ENCODE measurements around the gene TEKT4. TPM values are rescaled to one million over a fixed set of nuclear protein-coding genes. Genes with fewer than 3 reads are reported as not detected.
"Not testable (repeated sequence)": the region's sequence is repeated elsewhere in the genome, so short reads cannot be mapped to it uniquely, and the experiment has no call there.

The TEKT4 gene
- total and polyA plus RNA-seq, 2 experiments from 2014 or later = not detected

GRCh38 chr2:94890234-94890633 lies 19.0 kb downstream of the TEKT4 start:
- no peak overlapping the region for H3K4me3 ChIP-seq
- no peak overlapping the region for H3K27ac ChIP-seq
- no peaks in the 10 kb centered on the region for H3K27me3 ChIP-seq
- no peaks in the 10 kb centered on the region for H3K4me1 ChIP-seq (ENCODE audit: low read depth)
- no peak for TF ChIP-seq CTCF (IDR thresholded peaks at IDR 0.05; ENCODE audit: low read depth, low read length)
- no peaks in the 10 kb centered on the region for H3K36me3 ChIP-seq
- H3K9me3 ChIP-seq (ENCODE audit: low read depth) = no peaks in the 10 kb centered on the region
- no peak for DNase-seq (ENCODE audit: low read depth in 1 of 2, low spot score in 1 of 2)

DNA sequence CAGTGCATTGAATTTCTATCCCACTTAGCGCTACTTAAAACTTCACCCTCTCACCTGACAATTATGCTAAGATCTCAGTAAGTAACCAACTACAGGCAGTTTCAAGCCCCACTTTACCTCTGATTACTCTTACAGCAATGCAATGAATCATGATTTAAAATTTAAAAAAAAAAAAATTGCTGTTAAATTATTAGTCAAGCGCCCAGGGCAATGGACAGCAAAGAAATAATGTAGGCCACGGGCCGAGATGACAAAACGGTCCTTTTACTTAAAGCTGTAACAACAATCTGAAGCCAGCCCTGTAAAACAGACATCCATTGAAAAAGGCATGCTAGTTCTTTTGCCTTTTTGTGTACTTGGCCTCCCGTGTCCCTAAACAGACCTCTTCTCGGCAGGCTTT lies 24.0 kb downstream of the TEKT4 start:
- not testable (repeated sequence) for DNase-seq (ENCODE audit: low read depth in 1 of 2, low spot score in 1 of 2); H3K4me1 ChIP-seq (ENCODE audit: low read depth); H3K4me3 ChIP-seq

GRCh38 chr2:94906976-94907375 lies 35.7 kb downstream of the TEKT4 start:
- not testable (repeated sequence) for H3K36me3 ChIP-seq; DNase-seq (ENCODE audit: low read depth in 1 of 2, low spot score in 1 of 2); H3K9me3 ChIP-seq (ENCODE audit: low read depth); H3K4me1 ChIP-seq (ENCODE audit: low read depth); H3K27me3 ChIP-seq; H3K4me3 ChIP-seq; H3K27ac ChIP-seq

More for the DNA sequence above, 24.0 kb downstream of the TEKT4 start:
- not testable (repeated sequence) for H3K36me3 ChIP-seq; H3K27me3 ChIP-seq; H3K27ac ChIP-seq; H3K9me3 ChIP-seq (ENCODE audit: low read depth)

- no peak for TF ChIP-seq CTCF (IDR thresholded peaks at IDR 0.05; ENCODE audit: low read depth, low read length)
- H3K4me3 ChIP-seq = no peak overlapping the region
- no peaks in the 10 kb centered on the region for H3K4me1 ChIP-seq (ENCODE audit: low read depth)
- no peaks in the 10 kb centered on the region for H3K27me3 ChIP-seq
- H3K36me3 ChIP-seq = no peaks in the 10 kb centered on the region
- no peak for DNase-seq (ENCODE audit: low read depth in 1 of 2, low spot score in 1 of 2)
- H3K27ac ChIP-seq = no peak overlapping the region
- peaks cover 2% of the 10 kb centered on the region for H3K9me3 ChIP-seq (ENCODE audit: low read depth)
Observed at GRCh38 chr2:94923196-94923595, 52.0 kb downstream of the TEKT4 start.

DNA sequence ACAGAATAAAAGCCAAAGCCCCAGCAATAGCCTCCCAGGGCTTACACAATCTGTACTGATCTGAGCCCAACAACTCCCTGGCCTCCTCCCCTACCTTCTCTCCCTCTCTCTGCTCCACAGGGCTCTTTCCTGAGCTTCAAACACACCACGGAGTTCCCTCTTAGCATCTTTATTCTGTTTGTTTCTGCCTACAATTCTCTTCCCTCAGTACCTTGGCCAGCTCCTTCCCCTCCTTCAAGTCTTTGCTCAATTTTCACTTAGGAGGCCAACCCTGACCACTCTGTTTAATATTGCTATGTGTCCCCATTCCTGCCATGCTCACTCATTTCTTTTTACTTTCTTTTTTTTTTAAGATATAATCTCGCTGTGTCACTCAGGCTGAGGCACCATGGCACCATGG lies 53.8 kb downstream of the TEKT4 start:
- H3K4me3 ChIP-seq; H3K4me1 ChIP-seq (ENCODE audit: low read depth); H3K27ac ChIP-seq; H3K9me3 ChIP-seq (ENCODE audit: low read depth); DNase-seq (ENCODE audit: low read depth in 1 of 2, low spot score in 1 of 2); H3K36me3 ChIP-seq; H3K27me3 ChIP-seq: not testable (repeated sequence)

Other genes starting within 250 kb of the TEKT4 start
- gene MAL, start 154.3 kb downstream of the TEKT4 start, total RNA-seq = 0.49 TPM in 1 of 2 replicates, not detected in the other
- not detected in 2 replicates for gene MAL, start 154.3 kb downstream of the TEKT4 start, polyA plus RNA-seq